HEK293T (cell line): ENCODE data around the gene BCL2.

Experiments used
- CTBP1 ChIP-seq: fragments of 450-650 bp; IDR thresholded peaks from 2 replicates; pipeline ENCODE4 v1.6.1; 2016; ENCODE audit warnings: borderline replicate concordance
- ELF4 ChIP-seq: fragments of 450-650 bp; IDR thresholded peaks from 2 replicates; pipeline ENCODE4 v1.6.1; 2017; ENCODE audit warnings: antibody characterized with exemption
- FOXA1 ChIP-seq: fragments of 450-650 bp; IDR thresholded peaks from 2 replicates; pipeline ENCODE4 v1.6.1; 2016; ENCODE audit warnings: mild to moderate bottlenecking
- HDGF ChIP-seq: fragments of 450-650 bp; IDR thresholded peaks from 2 replicates; pipeline ENCODE4 v1.6.1; 2017; ENCODE audit warnings: antibody characterized with exemption, borderline replicate concordance

- TF ChIP-seq FOXA1 (no peak), ELF4 (no peak), HDGF (no peak), CTBP1 (no peak)
These were observed 223.2 kb downstream of the BCL2 start for GRCh38 chr18:63096327-63096874.
